ENCODE results near the gene ADAMTSL5. TPM values are rescaled to one million over a fixed set of nuclear protein-coding genes. Genes with fewer than 3 reads are reported as not detected.

The ADAMTSL5 gene
- total RNA-seq, 1 donor from 2014 or later, result 0.43 TPM

- peaks cover 33% of the 10 kb centered on the region in 2 donors for H3K4me1 ChIP-seq
- no peaks in the 10 kb centered on the region for H3K9me3 ChIP-seq
- H3K4me3 ChIP-seq, result no peak overlapping the region
Observed at GRCh38 chr19:1466018-1466460, 46.8 kb downstream of the ADAMTSL5 start.

GRCh38 chr19:1465191-1466016, 47.4 kb downstream of the ADAMTSL5 start:
- Histone ChIP-seq H3K4me3 (no peak overlapping the region), H3K27me3 (peaks cover 37% of the 10 kb centered on the region), H3K4me1 (peaks cover 26 to 27% of the 10 kb centered on the region in 2 donors)

More at GRCh38 chr19:1466018-1466460, 46.8 kb downstream of the ADAMTSL5 start:
- peaks cover 43% of the 10 kb centered on the region for H3K27me3 ChIP-seq
- no peak for DNase-seq (ENCODE audit: low spot score in 2 of 2)
- H3K27ac ChIP-seq, result no peak overlapping the region
- H3K36me3 ChIP-seq, result peaks cover 0 to 3% of the 10 kb centered on the region in 2 donors
- intact Hi-C loops (cut with DNase I), result no loop called here
- no peak for TF ChIP-seq CTCF (IDR thresholded peaks at IDR 0.05)

GRCh38 chr19:1461862-1462261, 51.0 kb downstream of the ADAMTSL5 start:
- no peak for TF ChIP-seq CTCF (IDR thresholded peaks at IDR 0.05)

More at GRCh38 chr19:1465191-1466016, 47.4 kb downstream of the ADAMTSL5 start:
- Histone ChIP-seq H3K9me3 (no peaks in the 10 kb centered on the region), H3K36me3 (peaks cover 0 to 9% of the 10 kb centered on the region in 2 donors), H3K27ac (no peak overlapping the region)
- TF ChIP-seq CTCF (IDR thresholded peaks at IDR 0.05), result peak in 2 of 3 experiments; percentile 6 to 22
- intact Hi-C loops (cut with DNase I), result no loop called here
- DNase-seq (ENCODE audit: low spot score in 2 of 2), result no peak

GRCh38 chr19:1460033-1460995, 52.5 kb downstream of the ADAMTSL5 start:
- Histone ChIP-seq H3K27me3 (peaks cover 19% of the 10 kb centered on the region), H3K4me1 (no peaks in the 10 kb centered on the region), H3K27ac (no peak overlapping the region), H3K4me3 (no peak overlapping the region), H3K36me3 (peaks cover 0 to 11% of the 10 kb centered on the region in 2 donors), H3K9me3 (no peaks in the 10 kb centered on the region)
- no peak for DNase-seq (ENCODE audit: low spot score in 2 of 2)
- no peak for TF ChIP-seq CTCF (IDR thresholded peaks at IDR 0.05)
- intact Hi-C loops (cut with DNase I), result no loop called here

More at GRCh38 chr19:1461862-1462261, 51.0 kb downstream of the ADAMTSL5 start:
- H3K27ac ChIP-seq, result no peak overlapping the region
- no peaks in the 10 kb centered on the region for H3K9me3 ChIP-seq
- intact Hi-C loops (cut with DNase I), result no loop called here
- H3K4me1 ChIP-seq, result no peaks in the 10 kb centered on the region
- no peak overlapping the region for H3K4me3 ChIP-seq
- peaks cover 15% of the 10 kb centered on the region for H3K27me3 ChIP-seq
- DNase-seq (ENCODE audit: low spot score in 2 of 2), result no peak
- peaks cover 0 to 11% of the 10 kb centered on the region in 2 donors for H3K36me3 ChIP-seq

GRCh38 chr19:1459479-1459878, 53.3 kb downstream of the ADAMTSL5 start:
- Histone ChIP-seq H3K36me3 (peaks cover 0 to 11% of the 10 kb centered on the region in 2 donors), H3K27ac (no peak overlapping the region), H3K27me3 (peaks cover 21% of the 10 kb centered on the region), H3K4me3 (no peak overlapping the region), H3K4me1 (no peaks in the 10 kb centered on the region), H3K9me3 (no peaks in the 10 kb centered on the region)
- DNase-seq (ENCODE audit: low spot score in 2 of 2), result no peak
- TF ChIP-seq CTCF (IDR thresholded peaks at IDR 0.05), result no peak
- intact Hi-C loops (cut with DNase I), result no loop called here

Measured in ascending aorta (tissue), 2 donors.